Activated CD8-positive, alpha-beta memory T cell treated with anti-CD3 and anti-CD28 coated beads, Interleukin-2, amount 10 ng/mL, durations not matched to agents 7 days and 5 days (primary cell): ENCODE measurements around the gene RFX2. TPM values are rescaled to one million over a fixed set of nuclear protein-coding genes. Genes with fewer than 3 reads are reported as not detected.

ENCODE experiments used
- ATAC-seq: fragments of 150-1000 bp; cut with Tn5 transposase; one replicate; pipeline ENCODE4 v1.10.0; 2021; ENCODE audit warnings: moderate library complexity
- CTCF ChIA-PET: fragments of 350-600 bp; sonication (Branson Sonifier 250); formaldehyde crosslinking; loops from one replicate; lab custom pipeline; 2021; ENCODE audit warnings: antibody characterized with exemption; lab: Charles Lee
- DNase-seq: peaks from one replicate; pipeline ENCODE4 v3.0.0-alpha.2; 2020
- H3K27ac Mint-ChIP-seq: one replicate; pipeline ENCODE4 v1.8.0; 2021; ENCODE audit warnings: mild to moderate bottlenecking, mixed read lengths
- H3K27me3 Mint-ChIP-seq: one replicate; pipeline ENCODE4 v1.8.0; 2021; ENCODE audit warnings: mixed read lengths
- H3K36me3 Mint-ChIP-seq: one replicate; pipeline ENCODE4 v1.8.0; 2021; ENCODE audit warnings: mild to moderate bottlenecking, mixed read lengths
- H3K4me1 Mint-ChIP-seq: one replicate; pipeline ENCODE4 v1.8.0; 2021; ENCODE audit warnings: mixed read lengths
- H3K4me3 Mint-ChIP-seq: one replicate; pipeline ENCODE4 v1.8.0; 2021; ENCODE audit warnings: mild to moderate bottlenecking, moderate library complexity, mixed read lengths
- H3K9me3 Mint-ChIP-seq: one replicate; pipeline ENCODE4 v1.8.0; 2022; ENCODE audit warnings: low read depth, mixed read lengths
- total RNA-seq, 2 experiments: library from RNA; stranded (reverse); gene quantifications; one replicate each; pipeline ENCODE4 v1.2.3, GENCODE V29; 2021

RFX2 gene
- total RNA-seq, 2 experiments from 2014 or later: 9.8 to 11.7 TPM

GRCh38 chr19:6068711-6069110, 41.6 kb downstream of the RFX2 start:
- ATAC-seq: no peak
- peaks cover 10% of the 10 kb centered on the region for H3K4me1 Mint-ChIP-seq
- no peak overlapping the region for H3K4me3 Mint-ChIP-seq
- CTCF ChIA-PET: interaction anchor here (1.0 to 3.0 kb wide), 4 partner anchors 19 to 58 kb away, joined by 3 to 10 read pairs (median 4); no protein-coding TSS in a partner anchor
- H3K27me3 Mint-ChIP-seq: peaks cover 15% of the 10 kb centered on the region
- H3K36me3 Mint-ChIP-seq: no peaks in the 10 kb centered on the region
- DNase-seq: no peak
- no peak overlapping the region for H3K27ac Mint-ChIP-seq
- H3K9me3 Mint-ChIP-seq: no peaks in the 10 kb centered on the region

- no peak overlapping the region for H3K27ac Mint-ChIP-seq
- no peak overlapping the region for H3K4me3 Mint-ChIP-seq
- CTCF ChIA-PET: interaction anchor here (1.1 to 1.5 kb wide), 2 partner anchors 46 to 59 kb away, joined by 3 to 4 read pairs; no protein-coding TSS in a partner anchor
- DNase-seq (no peak), ATAC-seq (no peak)
- H3K4me1 Mint-ChIP-seq: peaks cover 11% of the 10 kb centered on the region
- peaks cover 15% of the 10 kb centered on the region for H3K27me3 Mint-ChIP-seq
- H3K9me3 Mint-ChIP-seq: no peaks in the 10 kb centered on the region
- no peaks in the 10 kb centered on the region for H3K36me3 Mint-ChIP-seq
These were observed 42.3 kb downstream of the RFX2 start for GRCh38 chr19:6067975-6068374.

- H3K9me3 Mint-ChIP-seq: no peaks in the 10 kb centered on the region
- peaks cover 15% of the 10 kb centered on the region for H3K27me3 Mint-ChIP-seq
These were observed 43.3 kb downstream of the RFX2 start for GRCh38 chr19:6066661-6067646.

GRCh38 chr19:6065685-6066374, 44.5 kb downstream of the RFX2 start:
- Mint-ChIP-seq H3K9me3 (no peaks in the 10 kb centered on the region), H3K27ac (no peak overlapping the region), H3K27me3 (peaks cover 15% of the 10 kb centered on the region), H3K36me3 (no peaks in the 10 kb centered on the region), H3K4me3 (no peak overlapping the region), H3K4me1 (peaks cover 31% of the 10 kb centered on the region)
- CTCF ChIA-PET: interaction anchor here (1.2 kb wide), 1 partner anchor 60 kb away, joined by 3 read pairs; no protein-coding TSS in a partner anchor
- ATAC-seq (peak; percentile 10), DNase-seq (peak; percentile 51)

More at GRCh38 chr19:6066661-6067646, 43.3 kb downstream of the RFX2 start:
- peaks cover 21% of the 10 kb centered on the region for H3K4me1 Mint-ChIP-seq
- ATAC-seq: no peak
- no peaks in the 10 kb centered on the region for H3K36me3 Mint-ChIP-seq
- DNase-seq: no peak
- CTCF ChIA-PET: interaction anchor here (1.5 kb wide), 1 partner anchor 60 kb away, joined by 4 read pairs; no protein-coding TSS in a partner anchor
- H3K4me3 Mint-ChIP-seq: no peak overlapping the region
- no peak overlapping the region for H3K27ac Mint-ChIP-seq

GRCh38 chr19:6064336-6065073, 45.8 kb downstream of the RFX2 start:
- CTCF ChIA-PET: interaction anchor here (3.0 kb wide), 1 partner anchor 61 kb away, joined by 11 read pairs; no protein-coding TSS in a partner anchor
- no peak overlapping the region for H3K4me3 Mint-ChIP-seq
- H3K27ac Mint-ChIP-seq: no peak overlapping the region
- no peaks in the 10 kb centered on the region for H3K36me3 Mint-ChIP-seq
- no peak for DNase-seq
- peaks cover 15% of the 10 kb centered on the region for H3K27me3 Mint-ChIP-seq
- peaks cover 37% of the 10 kb centered on the region for H3K4me1 Mint-ChIP-seq
- ATAC-seq: no peak
- H3K9me3 Mint-ChIP-seq: no peaks in the 10 kb centered on the region

- no peaks in the 10 kb centered on the region for H3K36me3 Mint-ChIP-seq
- no peak overlapping the region for H3K27ac Mint-ChIP-seq
- H3K27me3 Mint-ChIP-seq: peaks cover 15% of the 10 kb centered on the region
- no peaks in the 10 kb centered on the region for H3K9me3 Mint-ChIP-seq
- peaks cover 37% of the 10 kb centered on the region for H3K4me1 Mint-ChIP-seq
- ATAC-seq: no peak
- H3K4me3 Mint-ChIP-seq: no peak overlapping the region
- no peak for DNase-seq
- CTCF ChIA-PET: interaction anchor here (2.5 to 3.0 kb wide), 2 partner anchors 15 to 62 kb away, joined by 8 to 11 read pairs; no protein-coding TSS in a partner anchor
These were observed 46.5 kb downstream of the RFX2 start for GRCh38 chr19:6063576-6064335.

- Mint-ChIP-seq H3K27ac (no peak overlapping the region), H3K36me3 (no peaks in the 10 kb centered on the region), H3K27me3 (peaks cover 15% of the 10 kb centered on the region), H3K4me1 (peaks cover 37% of the 10 kb centered on the region), H3K9me3 (no peaks in the 10 kb centered on the region), H3K4me3 (no peak overlapping the region)
- no peak for DNase-seq
- CTCF ChIA-PET: interaction anchor here (0.9 to 3.0 kb wide), 3 partner anchors 14 to 63 kb away, joined by 3 to 11 read pairs (median 8); no protein-coding TSS in a partner anchor
- ATAC-seq: no peak
These were observed 47.2 kb downstream of the RFX2 start for GRCh38 chr19:6062961-6063575.

GRCh38 chr19:6062274-6062673, 48.0 kb downstream of the RFX2 start:
- Mint-ChIP-seq H3K36me3 (no peaks in the 10 kb centered on the region), H3K9me3 (no peaks in the 10 kb centered on the region), H3K4me1 (peaks cover 37% of the 10 kb centered on the region), H3K4me3 (no peak overlapping the region), H3K27me3 (peaks cover 15% of the 10 kb centered on the region), H3K27ac (no peak overlapping the region)
- DNase-seq: peak; percentile 62
- CTCF ChIA-PET: interaction anchor here (0.6 to 3.0 kb wide), 4 partner anchors 14 to 204 kb away, joined by 3 to 11 read pairs (median 6); no protein-coding TSS in a partner anchor
- ATAC-seq: peak; percentile 44

GRCh38 chr19:6061376-6062130, 48.7 kb downstream of the RFX2 start:
- H3K27me3 Mint-ChIP-seq: peaks cover 9% of the 10 kb centered on the region
- CTCF ChIA-PET: interaction anchor here (2.5 to 3.0 kb wide), 2 partner anchors 13 to 64 kb away, joined by 8 to 11 read pairs; no protein-coding TSS in a partner anchor
- no peak for ATAC-seq
- no peaks in the 10 kb centered on the region for H3K36me3 Mint-ChIP-seq
- no peak overlapping the region for H3K4me3 Mint-ChIP-seq
- peaks cover 37% of the 10 kb centered on the region for H3K4me1 Mint-ChIP-seq
- DNase-seq: peak; percentile 19
- no peak overlapping the region for H3K27ac Mint-ChIP-seq
- H3K9me3 Mint-ChIP-seq: no peaks in the 10 kb centered on the region

GRCh38 chr19:6060600-6061375, 49.5 kb downstream of the RFX2 start:
- CTCF ChIA-PET: no interaction called here
- H3K36me3 Mint-ChIP-seq: no peaks in the 10 kb centered on the region
- ATAC-seq (peak; percentile 51), DNase-seq (peak; percentile 43)
- peaks cover 32% of the 10 kb centered on the region for H3K4me1 Mint-ChIP-seq
- no peaks in the 10 kb centered on the region for H3K9me3 Mint-ChIP-seq
- no peak overlapping the region for H3K4me3 Mint-ChIP-seq
- peaks cover 3% of the 10 kb centered on the region for H3K27me3 Mint-ChIP-seq
- no peak overlapping the region for H3K27ac Mint-ChIP-seq
